Measurements from ENCODE around the gene CD300LB.

- no peak for TF ChIP-seq EZH2 (IDR thresholded peaks at IDR 0.05; ENCODE audit: borderline replicate concordance, low read depth, low read length, severe bottlenecking)
- TF ChIP-seq CTCF (IDR thresholded peaks at IDR 0.05; ENCODE audit: borderline replicate concordance, extremely low read depth, low read length, poor library complexity, severe bottlenecking), result no peak
Measured at GRCh38 chr17:74525781-74526288, 5.4 kb downstream of the CD300LB start.

Data from DND-41 (cell line).